ENCODE data around the gene SECISBP2L.

Gene SECISBP2L

GRCh38 chr15:48962662-48963523 lies 83.4 kb downstream of the SECISBP2L start:
- DNase-seq, result peak; percentile 3

- no peak for DNase-seq
Observed at GRCh38 chr15:48955967-48956366, 90.3 kb downstream of the SECISBP2L start.

DNA sequence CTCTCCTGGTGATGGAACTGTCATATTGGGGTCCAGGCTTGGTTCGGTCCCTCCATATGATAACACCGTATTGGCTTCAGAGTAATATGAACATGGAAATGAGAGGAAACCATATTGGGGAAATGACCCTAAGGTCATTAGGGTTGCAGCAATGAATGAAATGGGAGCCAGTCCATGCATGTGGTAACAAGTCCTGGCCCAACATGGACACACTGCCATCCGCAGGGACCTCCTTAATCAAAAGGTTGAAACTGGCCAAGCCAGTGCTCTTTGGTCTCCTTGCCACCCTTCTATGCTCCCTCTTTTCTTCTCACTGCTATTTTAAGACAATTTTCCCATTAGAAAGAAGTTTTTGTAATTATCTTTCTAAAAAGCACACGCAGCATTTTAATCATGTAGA lies 90.9 kb downstream of the SECISBP2L start:
- no peak for DNase-seq

DNA sequence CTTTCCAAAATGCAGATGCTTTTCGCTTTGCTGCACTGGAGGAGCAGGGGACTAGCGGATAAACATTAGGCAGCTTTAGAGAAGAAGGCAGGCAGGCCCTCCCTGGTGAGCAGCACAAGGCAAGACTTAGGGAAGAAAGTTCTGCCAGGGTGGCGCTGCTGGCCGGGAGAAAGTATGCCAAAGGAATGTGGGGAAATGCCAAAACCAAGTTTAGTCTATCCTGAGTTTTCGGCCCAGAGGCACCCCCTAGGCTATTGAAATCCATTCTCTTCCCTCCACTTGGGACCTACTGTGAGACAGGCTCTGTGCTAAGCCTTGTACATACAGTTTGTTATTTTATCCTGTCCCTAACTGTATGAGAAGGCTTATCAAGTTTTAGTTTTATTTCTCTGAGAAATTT lies 91.7 kb downstream of the SECISBP2L start:
- no peak for DNase-seq

GRCh38 chr15:48946840-48947187 lies 99.4 kb downstream of the SECISBP2L start:
- no peak for DNase-seq

GRCh38 chr15:48946074-48946839 lies 100.0 kb downstream of the SECISBP2L start:
- DNase-seq, result no peak

DNA sequence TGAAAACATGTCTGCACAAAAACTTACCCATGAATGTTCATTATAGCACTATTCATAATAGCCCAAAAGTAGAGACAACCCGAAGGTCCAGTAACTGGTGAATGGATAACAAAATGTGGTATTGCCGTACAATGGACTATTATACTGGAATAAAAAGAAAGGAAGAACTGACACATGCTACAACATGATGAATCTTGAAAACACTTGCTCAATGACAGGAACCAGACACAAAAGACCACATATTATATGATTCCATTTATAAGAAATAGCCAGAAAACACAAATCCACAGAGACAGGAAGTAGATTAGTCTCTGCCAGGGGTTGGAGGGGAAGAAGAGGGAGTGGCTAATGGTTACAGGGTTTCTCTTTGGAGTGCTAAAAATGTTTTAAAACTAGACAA lies 100.9 kb downstream of the SECISBP2L start:
- no peak for DNase-seq

GRCh38 chr15:48941904-48942303 lies 104.3 kb downstream of the SECISBP2L start:
- DNase-seq, result no peak

- no peak for DNase-seq
Observed at GRCh38 chr15:48940508-48940907, 105.7 kb downstream of the SECISBP2L start.

GRCh38 chr15:48939648-48940047 lies 106.6 kb downstream of the SECISBP2L start:
- DNase-seq, result no peak
